Gastrocnemius medialis (tissue), 4 donors: Measurements from ENCODE around the gene DPM1. TPM values are rescaled to one million over a fixed set of nuclear protein-coding genes. Genes with fewer than 3 reads are reported as not detected.
A peak's percentile ranks its signal among the peaks of the same experiment; 100 is the strongest.

ENCODE experiments used
- ATAC-seq, 2 donors: fragments of 150-250 bp; one replicate each; pipeline ENCODE4 v1.9.1; 2016
- DNase-seq, 2 donors: peaks; one replicate each; pipeline ENCODE4 v3.0.0-alpha.2; 2019
- H3K27ac ChIP-seq, 4 donors: fragments of 200-600 bp; sonication (generic); 1 replicate in 1 of 4; 2 replicates in 3 of 4; pipeline ENCODE4 v1.5.1; 2016 to 2018; ENCODE audit warnings: mild to moderate bottlenecking in 2 of 4, moderate library complexity in 1 of 4
- H3K27me3 ChIP-seq, 3 donors: fragments of 200-600 bp; sonication (generic) in 2 of 3; 1 replicate in 1 of 3; 2 replicates in 2 of 3; pipeline versions ENCODE4 v1.5.1 to v1.6.0; 2016 to 2019; ENCODE audit warnings: mild to moderate bottlenecking in 1 of 3, moderate library complexity in 1 of 3
- H3K36me3 ChIP-seq, 2 donors: fragments of 200-600 bp; sonication (generic) in 1 of 2; one replicate each; pipeline ENCODE4 v1.5.1; 2017 to 2018
- H3K4me1 ChIP-seq, 2 donors: fragments of 200-600 bp; sonication (generic) in 1 of 2; one replicate each; pipeline ENCODE4 v1.5.1; 2016 to 2017; ENCODE audit warnings: mild to moderate bottlenecking in 2 of 2
- H3K4me3 ChIP-seq, 4 donors: fragments of 200-600 bp; sonication (generic) in 3 of 4; 1 replicate in 1 of 4; 2 replicates in 3 of 4; pipeline ENCODE4 v1.5.1; 2016 to 2019; ENCODE audit warnings: mild to moderate bottlenecking in 2 of 4
- H3K9me3 ChIP-seq, 3 donors: fragments of 200-600 bp; sonication (generic) in 2 of 3; 1 replicate in 1 of 3; 2 replicates in 2 of 3; pipeline ENCODE4 v1.5.1; 2016 to 2019
- POLR2A ChIP-seq, 2 donors: fragments of 450-650 bp; IDR thresholded peaks; one replicate each; pipeline ENCODE4 v1.6.1; 2017; ENCODE audit warnings: antibody characterized with exemption in 2 of 2, mild to moderate bottlenecking in 2 of 2, moderate library complexity in 2 of 2
- in situ Hi-C, 4 donors: fragments of 200-750 bp; cut with MboI; loops; one replicate each; pipeline versions ENCODE4 v1.15.0 to v1.8.0; 2017; ENCODE audit warnings: low sequenced_read_pairs in 4 of 4
- intact Hi-C: fragments of 100-400 bp; cut with DNase I; formaldehyde crosslinking; loops from one replicate; pipeline ENCODE4 v1.15.1; 2023; ENCODE audit warnings: low total_unique reads
- total RNA-seq, 4 donors: library from RNA; depleted of rRNA; stranded (reverse); fragments of >200 nt; gene quantifications; one replicate each; pipeline versions ENCODE4 v1.1.0 to v1.2.3, GENCODE V29; 2016
- TF ChIP-seq, protein P1 (sequence below), 5 experiments: fragments of 450-650 bp in 3 of 5; fragments of 200-600 bp in 2 of 5; sonication (generic) in 2 of 5; IDR thresholded peaks in 4 of 5; conservative IDR thresholded peaks in 1 of 5; 1 replicate in 4 of 5; 2 replicates in 1 of 5; pipeline ENCODE4 v1.5.1; 2016 to 2019; ENCODE audit warnings: antibody characterized with exemption in 5 of 5, mild to moderate bottlenecking in 3 of 5, moderate library complexity in 3 of 5

Gene DPM1
- total RNA-seq, 4 donors from 2014 or later, result 55.5 to 120 (median 73.7) TPM

DNA sequence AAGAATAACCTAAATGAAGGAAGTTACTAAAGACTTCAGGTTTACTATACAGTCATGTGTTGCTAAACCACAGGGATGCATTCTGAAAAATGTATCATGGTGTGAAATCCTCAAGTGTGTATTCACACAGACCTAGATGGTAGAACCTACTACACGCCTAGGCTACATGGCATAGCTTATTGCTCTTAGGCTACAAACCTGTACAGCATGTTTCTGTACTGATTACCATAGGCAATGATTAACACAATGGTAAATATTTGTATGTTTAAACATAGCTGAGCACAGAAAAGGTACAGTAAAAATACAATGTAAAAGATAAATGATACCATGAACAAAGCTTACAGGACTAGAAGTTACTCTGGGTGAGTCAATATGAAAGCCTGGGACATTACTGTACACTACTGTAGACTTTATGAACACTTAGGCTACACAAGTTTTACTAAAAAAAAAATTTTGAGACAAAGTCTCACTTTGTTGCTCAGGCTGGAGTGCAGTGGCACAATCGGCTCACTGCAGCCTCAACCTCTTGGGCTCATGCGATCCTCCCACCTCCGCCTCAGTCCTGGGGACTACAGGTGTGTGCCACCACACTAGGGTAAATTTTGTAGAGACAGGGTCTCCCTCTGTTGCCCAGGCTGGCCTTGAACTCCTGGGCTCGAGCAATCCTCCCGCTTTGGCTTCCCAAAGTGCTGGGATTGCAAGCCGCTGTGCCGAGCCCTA, 63.1 kb downstream of the DPM1 start:
- Histone ChIP-seq H3K9me3 (no peaks in the 10 kb centered on the region), H3K4me3 (no peak overlapping the region), H3K27ac (no peak overlapping the region), H3K4me1 (no peaks in the 10 kb centered on the region), H3K36me3 (peaks cover 0 to 82% of the 10 kb centered on the region in 2 donors), H3K27me3 (no peaks in the 10 kb centered on the region)
- ATAC-seq (no peak), DNase-seq (no peak)
- no peak for TF ChIP-seq POLR2A (IDR thresholded peaks at IDR 0.05)
- TF ChIP-seq, protein P1, sequence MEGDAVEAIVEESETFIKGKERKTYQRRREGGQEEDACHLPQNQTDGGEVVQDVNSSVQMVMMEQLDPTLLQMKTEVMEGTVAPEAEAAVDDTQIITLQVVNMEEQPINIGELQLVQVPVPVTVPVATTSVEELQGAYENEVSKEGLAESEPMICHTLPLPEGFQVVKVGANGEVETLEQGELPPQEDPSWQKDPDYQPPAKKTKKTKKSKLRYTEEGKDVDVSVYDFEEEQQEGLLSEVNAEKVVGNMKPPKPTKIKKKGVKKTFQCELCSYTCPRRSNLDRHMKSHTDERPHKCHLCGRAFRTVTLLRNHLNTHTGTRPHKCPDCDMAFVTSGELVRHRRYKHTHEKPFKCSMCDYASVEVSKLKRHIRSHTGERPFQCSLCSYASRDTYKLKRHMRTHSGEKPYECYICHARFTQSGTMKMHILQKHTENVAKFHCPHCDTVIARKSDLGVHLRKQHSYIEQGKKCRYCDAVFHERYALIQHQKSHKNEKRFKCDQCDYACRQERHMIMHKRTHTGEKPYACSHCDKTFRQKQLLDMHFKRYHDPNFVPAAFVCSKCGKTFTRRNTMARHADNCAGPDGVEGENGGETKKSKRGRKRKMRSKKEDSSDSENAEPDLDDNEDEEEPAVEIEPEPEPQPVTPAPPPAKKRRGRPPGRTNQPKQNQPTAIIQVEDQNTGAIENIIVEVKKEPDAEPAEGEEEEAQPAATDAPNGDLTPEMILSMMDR (IDR thresholded peaks at IDR 0.05 in 4 of 5, conservative IDR thresholded peaks at IDR 0.05 in 1 of 5), result no peak
- intact Hi-C loops (no loop called here), in situ Hi-C loops (no loop called here)

DNA sequence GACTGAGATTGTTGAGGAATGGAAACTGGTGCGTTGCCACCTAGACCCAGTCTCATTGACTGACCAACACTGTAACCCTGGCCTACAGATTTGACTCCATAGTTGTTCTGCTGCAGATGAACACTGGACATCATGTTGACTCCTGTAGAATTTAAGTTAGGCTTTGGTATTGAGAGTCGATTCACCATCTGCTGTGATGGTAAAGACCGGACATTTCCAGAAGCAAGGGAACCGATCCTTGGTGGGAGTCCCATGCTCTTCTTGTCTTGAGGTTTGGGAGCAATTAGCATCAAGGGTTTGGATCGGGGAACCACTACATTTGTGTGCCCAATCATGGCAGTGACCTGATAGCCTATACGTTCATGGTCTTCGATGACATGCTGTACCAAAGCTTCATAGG, 64.7 kb downstream of the DPM1 start:
- Histone ChIP-seq H3K27ac (no peak overlapping the region), H3K36me3 (peaks cover 0 to 73% of the 10 kb centered on the region in 2 donors), H3K27me3 (no peaks in the 10 kb centered on the region), H3K4me3 (no peak overlapping the region), H3K9me3 (no peaks in the 10 kb centered on the region), H3K4me1 (no peaks in the 10 kb centered on the region)
- TF ChIP-seq, protein P1 (IDR thresholded peaks at IDR 0.05 in 4 of 5, conservative IDR thresholded peaks at IDR 0.05 in 1 of 5), result no peak
- no peak for TF ChIP-seq POLR2A (IDR thresholded peaks at IDR 0.05)
- ATAC-seq (no peak), DNase-seq (no peak)
- intact Hi-C loops, result no loop called here
- in situ Hi-C loops, result no loop called here

DNA sequence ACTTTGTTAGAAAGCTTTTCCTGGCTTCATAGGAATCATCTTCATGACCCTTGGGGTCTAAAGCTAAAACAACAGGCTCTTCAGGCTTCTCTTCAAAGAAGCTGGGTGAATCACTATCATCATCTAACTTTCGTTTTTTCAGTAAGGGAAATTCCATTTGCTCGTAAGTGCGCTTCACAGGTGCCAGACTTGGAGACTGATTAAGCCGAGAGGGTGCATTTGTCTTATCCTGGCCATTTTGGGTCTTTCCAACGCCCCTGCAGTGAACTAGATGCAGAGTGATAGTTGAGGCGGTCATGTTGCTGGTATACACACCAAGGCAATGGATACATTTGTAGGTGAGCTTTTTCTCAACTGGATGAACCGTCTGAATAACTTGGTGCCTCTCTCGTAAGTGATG, 65.9 kb downstream of the DPM1 start:
- no peaks in the 10 kb centered on the region for H3K9me3 ChIP-seq
- peaks cover 0 to 63% of the 10 kb centered on the region in 2 donors for H3K36me3 ChIP-seq
- TF ChIP-seq, protein P1 (IDR thresholded peaks at IDR 0.05 in 4 of 5, conservative IDR thresholded peaks at IDR 0.05 in 1 of 5), result no peak
- TF ChIP-seq POLR2A (IDR thresholded peaks at IDR 0.05), result no peak
- no peak overlapping the region for H3K4me3 ChIP-seq
- no peaks in the 10 kb centered on the region for H3K4me1 ChIP-seq
- in situ Hi-C loops, result no loop called here
- ATAC-seq, result no peak
- DNase-seq, result no peak
- no peaks in the 10 kb centered on the region for H3K27me3 ChIP-seq
- intact Hi-C loops, result no loop called here
- H3K27ac ChIP-seq, result no peak overlapping the region

DNA sequence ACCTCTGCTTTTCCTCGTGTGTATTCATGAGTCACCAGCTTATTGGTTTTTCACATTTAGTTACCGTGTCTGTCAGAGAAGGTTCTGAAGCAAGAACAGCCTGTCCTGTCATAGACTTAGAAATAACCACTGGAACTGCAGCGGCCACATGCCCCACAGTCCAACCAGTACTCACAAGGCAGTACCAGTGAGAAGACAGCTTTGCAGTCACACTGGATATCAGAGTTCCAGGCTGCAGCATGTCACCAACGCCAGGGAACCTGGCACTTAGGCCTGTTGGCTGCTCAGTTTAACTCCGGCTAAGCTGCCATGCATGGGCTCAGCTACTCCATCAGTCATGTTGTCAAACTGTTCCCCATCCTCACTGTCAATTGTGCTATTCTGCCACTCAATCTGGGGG, 67.2 kb downstream of the DPM1 start:
- no peak overlapping the region for H3K27ac ChIP-seq
- DNase-seq (no peak), ATAC-seq (peak in 1 of 2 donors; percentile 78)
- TF ChIP-seq POLR2A (IDR thresholded peaks at IDR 0.05), result no peak
- TF ChIP-seq, protein P1 (IDR thresholded peaks at IDR 0.05 in 4 of 5, conservative IDR thresholded peaks at IDR 0.05 in 1 of 5), result no peak
- peaks cover 0 to 63% of the 10 kb centered on the region in 2 donors for H3K36me3 ChIP-seq
- no peaks in the 10 kb centered on the region for H3K4me1 ChIP-seq
- H3K9me3 ChIP-seq, result no peaks in the 10 kb centered on the region
- no peaks in the 10 kb centered on the region for H3K27me3 ChIP-seq
- in situ Hi-C loops, result no loop called here
- intact Hi-C loops, result no loop called here
- no peak overlapping the region for H3K4me3 ChIP-seq

- Histone ChIP-seq H3K27ac (no peak overlapping the region), H3K27me3 (no peaks in the 10 kb centered on the region), H3K9me3 (no peaks in the 10 kb centered on the region), H3K4me3 (no peak overlapping the region), H3K36me3 (peaks cover 0 to 30% of the 10 kb centered on the region in 2 donors), H3K4me1 (no peaks in the 10 kb centered on the region)
- DNase-seq (no peak), ATAC-seq (no peak)
- TF ChIP-seq POLR2A (IDR thresholded peaks at IDR 0.05), result no peak
- TF ChIP-seq, protein P1 (IDR thresholded peaks at IDR 0.05 in 4 of 5, conservative IDR thresholded peaks at IDR 0.05 in 1 of 5), result no peak
- in situ Hi-C loops, result no loop called here
- intact Hi-C loops, result no loop called here
Observed at GRCh38 chr20:50887576-50887975, 70.8 kb downstream of the DPM1 start.
